ENCODE data around the gene NHLRC4. TPM values are rescaled to one million over a fixed set of nuclear protein-coding genes. Genes with fewer than 3 reads are reported as not detected.

NHLRC4 gene
- total and polyA plus RNA-seq, 4 donors = 2.3 to 8.6 (median 5.7) TPM

DNA sequence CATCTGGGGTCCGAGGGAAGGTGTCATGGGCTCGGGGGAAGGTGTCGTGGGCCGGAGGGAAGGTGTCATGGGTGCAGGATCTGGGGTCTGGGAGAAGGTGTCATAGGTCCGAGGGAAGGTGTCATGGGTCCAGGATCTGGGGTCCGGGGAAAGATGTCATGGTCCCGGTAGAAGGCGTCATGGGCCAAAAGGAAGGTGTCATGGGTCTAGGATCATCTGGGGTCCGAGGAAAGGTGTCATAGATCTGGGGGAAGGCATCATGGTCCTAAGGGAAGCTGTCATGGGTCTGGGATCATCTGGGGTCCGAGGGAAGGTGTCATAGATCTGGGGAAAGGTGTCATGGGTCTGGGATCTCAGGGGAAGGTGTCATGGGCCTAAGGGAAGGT lies 24.0 kb downstream of the NHLRC4 start:
- DNase-seq = no peak
- Histone ChIP-seq H3K36me3 (ENCODE audit: control insufficient read depth in 4 of 4, insufficient read depth in 4 of 4, low read length in 4 of 4) (peaks cover 0 to 4% (median 0%) of the 10 kb centered on the region in 4 donors), H3K4me3 (peak overlapping the region; percentile 71), H3K27me3 (ENCODE audit: control insufficient read depth in 3 of 3, insufficient read depth in 3 of 3, low read length in 2 of 3) (no peaks in the 10 kb centered on the region), H3K27ac (ENCODE audit: low read depth in 1 of 2, low read length in 1 of 2) (peak overlapping the region in 1 of 2 donors; percentile 92), H3K9me3 (ENCODE audit: control insufficient read depth in 4 of 4, insufficient read depth in 3 of 4, low read length in 3 of 4) (no peaks in the 10 kb centered on the region), H3K4me1 (ENCODE audit: control insufficient read depth in 5 of 5, insufficient read depth in 5 of 5, low read length in 5 of 5) (peaks cover 0 to 53% (median 21%) of the 10 kb centered on the region in 5 donors), H3K9ac (ENCODE audit: insufficient read depth in 1 of 2, low read length in 2 of 2) (peak overlapping the region in 1 of 2 donors; percentile 71)
- TF ChIP-seq, protein P1, sequence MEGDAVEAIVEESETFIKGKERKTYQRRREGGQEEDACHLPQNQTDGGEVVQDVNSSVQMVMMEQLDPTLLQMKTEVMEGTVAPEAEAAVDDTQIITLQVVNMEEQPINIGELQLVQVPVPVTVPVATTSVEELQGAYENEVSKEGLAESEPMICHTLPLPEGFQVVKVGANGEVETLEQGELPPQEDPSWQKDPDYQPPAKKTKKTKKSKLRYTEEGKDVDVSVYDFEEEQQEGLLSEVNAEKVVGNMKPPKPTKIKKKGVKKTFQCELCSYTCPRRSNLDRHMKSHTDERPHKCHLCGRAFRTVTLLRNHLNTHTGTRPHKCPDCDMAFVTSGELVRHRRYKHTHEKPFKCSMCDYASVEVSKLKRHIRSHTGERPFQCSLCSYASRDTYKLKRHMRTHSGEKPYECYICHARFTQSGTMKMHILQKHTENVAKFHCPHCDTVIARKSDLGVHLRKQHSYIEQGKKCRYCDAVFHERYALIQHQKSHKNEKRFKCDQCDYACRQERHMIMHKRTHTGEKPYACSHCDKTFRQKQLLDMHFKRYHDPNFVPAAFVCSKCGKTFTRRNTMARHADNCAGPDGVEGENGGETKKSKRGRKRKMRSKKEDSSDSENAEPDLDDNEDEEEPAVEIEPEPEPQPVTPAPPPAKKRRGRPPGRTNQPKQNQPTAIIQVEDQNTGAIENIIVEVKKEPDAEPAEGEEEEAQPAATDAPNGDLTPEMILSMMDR (IDR thresholded peaks at IDR 0.05; ENCODE audit: control extremely low read depth, extremely low read depth) = no peak
- 41 to 62% methylated on average over 10 of the region's 10 CpGs for WGBS, 2 donors
- ATAC-seq (ENCODE audit: insufficient read depth, low FRiP score) = no peak

DNA sequence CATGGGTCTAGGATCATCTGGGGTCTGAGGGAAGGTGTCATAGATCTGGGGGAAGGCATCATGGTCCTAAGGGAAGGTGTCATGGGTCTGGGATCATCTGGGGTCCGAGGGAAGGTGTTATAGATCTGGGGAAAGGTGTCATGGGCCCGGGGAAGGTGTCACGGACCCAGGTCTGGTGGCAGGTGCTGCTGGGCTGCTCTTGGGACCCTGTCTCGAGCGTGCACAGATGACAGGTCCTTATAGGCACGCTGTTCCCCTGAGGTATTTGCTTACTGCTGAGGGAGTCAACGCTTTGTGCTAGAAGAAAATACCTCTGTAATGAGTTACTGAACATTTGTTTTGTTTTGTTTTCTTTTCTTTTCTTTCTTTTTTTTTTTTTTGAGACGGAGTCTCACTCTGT lies 24.4 kb downstream of the NHLRC4 start:
- H3K4me1 ChIP-seq (ENCODE audit: control insufficient read depth in 5 of 5, insufficient read depth in 5 of 5, low read length in 5 of 5) = peaks cover 0 to 49% (median 21%) of the 10 kb centered on the region in 5 donors
- H3K9ac ChIP-seq (ENCODE audit: insufficient read depth in 1 of 2, low read length in 2 of 2) = peak overlapping the region in 1 of 2 donors; percentile 71
- 64 to 83% methylated on average over 8 of the region's 8 CpGs for whole genome bisulfite sequencing, 2 donors
- H3K4me3 ChIP-seq = peak overlapping the region; percentile 71
- no peaks in the 10 kb centered on the region for H3K9me3 ChIP-seq (ENCODE audit: control insufficient read depth in 4 of 4, insufficient read depth in 3 of 4, low read length in 3 of 4)
- TF ChIP-seq, protein P1 (IDR thresholded peaks at IDR 0.05; ENCODE audit: control extremely low read depth, extremely low read depth) = no peak
- peaks cover 0 to 4% (median 0%) of the 10 kb centered on the region in 4 donors for H3K36me3 ChIP-seq (ENCODE audit: control insufficient read depth in 4 of 4, insufficient read depth in 4 of 4, low read length in 4 of 4)
- ATAC-seq (ENCODE audit: insufficient read depth, low FRiP score) = no peak
- no peak for DNase-seq
- H3K27me3 ChIP-seq (ENCODE audit: control insufficient read depth in 3 of 3, insufficient read depth in 3 of 3, low read length in 2 of 3) = no peaks in the 10 kb centered on the region
- H3K27ac ChIP-seq (ENCODE audit: low read depth in 1 of 2, low read length in 1 of 2) = peak overlapping the region in 1 of 2 donors; percentile 92

DNA sequence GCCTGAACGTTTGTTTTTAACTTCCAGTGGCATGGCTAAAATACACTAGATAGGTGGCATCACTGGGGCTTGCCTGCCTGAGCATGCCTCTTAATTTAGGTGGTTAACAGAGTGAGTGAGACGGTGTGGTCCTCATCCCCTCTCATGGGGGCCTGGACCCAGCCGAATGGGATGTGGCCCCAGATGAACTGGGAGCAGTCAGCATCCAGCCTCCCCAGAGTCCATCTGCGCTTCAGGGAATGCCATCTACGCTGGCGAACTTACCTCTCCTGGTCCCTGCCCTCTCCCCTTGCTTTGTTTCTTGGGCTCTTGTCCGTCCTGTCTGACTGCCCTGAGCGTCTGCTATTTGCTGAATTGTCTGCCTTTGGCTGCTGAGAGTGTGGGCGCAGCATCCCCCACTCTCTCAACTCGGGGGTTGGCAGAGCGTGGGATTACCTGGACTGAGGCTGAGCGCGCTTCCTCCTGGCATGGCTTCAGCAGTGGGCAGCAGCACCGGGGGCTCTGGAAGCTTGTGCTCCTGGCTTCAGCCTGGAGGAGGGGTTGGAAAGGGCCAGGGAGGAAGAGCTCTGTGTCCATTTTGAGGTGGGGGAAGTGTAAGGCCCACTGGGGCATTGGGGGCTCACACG lies 25.2 kb downstream of the NHLRC4 start:
- Histone ChIP-seq H3K9me3 (ENCODE audit: control insufficient read depth in 4 of 4, insufficient read depth in 3 of 4, low read length in 3 of 4) (no peaks in the 10 kb centered on the region), H3K4me1 (ENCODE audit: control insufficient read depth in 5 of 5, insufficient read depth in 5 of 5, low read length in 5 of 5) (peaks cover 0 to 43% (median 21%) of the 10 kb centered on the region in 5 donors), H3K27ac (ENCODE audit: low read depth in 1 of 2, low read length in 1 of 2) (peak overlapping the region in 1 of 2 donors; percentile 71), H3K27me3 (ENCODE audit: control insufficient read depth in 3 of 3, insufficient read depth in 3 of 3, low read length in 2 of 3) (no peaks in the 10 kb centered on the region), H3K9ac (ENCODE audit: insufficient read depth in 1 of 2, low read length in 2 of 2) (no peak overlapping the region), H3K36me3 (ENCODE audit: control insufficient read depth in 4 of 4, insufficient read depth in 4 of 4, low read length in 4 of 4) (peaks cover 0 to 5% (median 3%) of the 10 kb centered on the region in 4 donors), H3K4me3 (no peak overlapping the region)
- no peak for DNase-seq
- 71 to 73% methylated on average over 15 of the region's 15 CpGs for WGBS, 2 donors
- TF ChIP-seq, protein P1 (IDR thresholded peaks at IDR 0.05; ENCODE audit: control extremely low read depth, extremely low read depth) = no peak
- no peak for ATAC-seq (ENCODE audit: insufficient read depth, low FRiP score)

Measured in lung (tissue), 12 donors.